ENCODE data around the gene SLC30A9.

DNA sequence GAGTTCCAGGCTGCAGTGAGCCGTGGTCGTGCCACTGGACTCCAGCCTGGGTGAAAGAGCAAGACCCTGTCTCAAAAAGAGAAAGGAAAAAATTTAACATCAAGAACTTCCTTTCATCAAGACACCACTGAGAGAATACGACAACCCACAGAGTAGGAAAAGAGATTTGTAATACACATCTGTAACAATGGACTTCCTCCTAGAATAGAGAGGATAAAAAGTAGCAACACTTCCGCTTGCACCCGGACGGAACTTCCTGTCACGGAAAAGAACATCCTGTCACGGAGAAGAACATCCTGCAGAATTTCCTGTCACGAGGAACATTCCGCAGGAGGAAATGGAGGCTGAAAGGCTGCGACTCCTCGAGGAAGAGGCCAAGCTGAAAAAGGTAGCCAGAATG lies 8.9 kb upstream of the SLC30A9 start, which contains the start of gene DCAF4L1:
- no peak for TF ChIP-seq RFX5 (IDR thresholded peaks at IDR 0.05; ENCODE audit: low read depth, low read length)
- no peak for TF ChIP-seq CTCF (CRISPR knock-in tag; IDR thresholded peaks at IDR 0.05)

Data from HepG2 (cell line).